ENCODE data around the gene ALS2CL.

Gene ALS2CL

DNA sequence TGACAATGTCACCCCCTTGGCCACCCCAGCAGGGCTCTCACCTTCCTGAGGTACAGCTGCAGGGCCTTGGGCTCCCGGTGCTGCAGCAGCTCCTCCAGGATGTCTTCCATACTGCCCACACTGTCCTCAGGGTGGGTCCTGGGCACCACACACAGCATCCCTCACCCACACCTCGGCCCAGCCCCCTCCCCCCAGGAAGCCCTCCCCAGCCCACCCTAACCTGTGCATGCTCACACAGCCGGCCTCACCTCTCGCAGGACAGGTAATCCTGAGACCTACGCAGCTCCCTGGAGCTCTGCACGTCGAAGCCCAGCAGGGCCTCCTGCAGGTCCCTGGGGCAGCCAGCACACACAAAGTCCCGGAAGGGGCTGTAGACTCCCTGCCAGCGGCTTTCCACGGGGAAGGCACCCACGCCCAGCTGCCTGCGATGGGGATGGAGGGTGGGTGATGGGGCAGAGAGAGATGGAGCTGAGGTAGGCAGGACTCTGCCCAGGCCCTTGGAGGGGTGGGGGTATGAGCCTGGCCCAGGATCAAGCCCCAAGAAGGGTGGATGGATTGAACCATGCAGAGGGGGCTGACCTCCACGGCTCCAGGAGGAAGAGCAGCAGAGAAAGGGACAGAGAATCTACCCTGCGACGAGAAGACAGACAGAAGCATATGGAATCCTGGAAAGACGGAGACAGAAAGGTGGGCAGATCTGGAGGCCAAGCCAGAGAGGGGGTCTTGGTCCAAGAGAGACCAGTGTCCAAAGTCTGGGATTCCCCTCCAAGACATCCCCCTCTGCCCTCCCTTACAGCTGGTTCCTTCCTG is 16.7 kb downstream of the ALS2CL start:
- no peak overlapping the region for H3K27ac Mint-ChIP-seq (ENCODE audit: low read depth)
- ATAC-seq (replicated peaks; ENCODE audit: extremely low read depth, poor library complexity, severe bottlenecking): no peak
- H3K27me3 Mint-ChIP-seq: peaks cover 7% of the 10 kb centered on the region
- H3K36me3 Mint-ChIP-seq (ENCODE audit: insufficient read depth): no peaks in the 10 kb centered on the region
- no peak overlapping the region for H3K4me3 Mint-ChIP-seq
- DNase-seq (ENCODE audit: low spot score in 2 of 2): no peak
- H3K9me3 Mint-ChIP-seq: no peaks in the 10 kb centered on the region
- H3K4me1 Mint-ChIP-seq: no peaks in the 10 kb centered on the region

GRCh38 chr3:46675843-46676567 is 17.5 kb downstream of the ALS2CL start:
- ATAC-seq (replicated peaks; ENCODE audit: extremely low read depth, poor library complexity, severe bottlenecking) (no peak), DNase-seq (ENCODE audit: low spot score in 2 of 2) (no peak)
- no peaks in the 10 kb centered on the region for H3K9me3 Mint-ChIP-seq
- no peak overlapping the region for H3K4me3 Mint-ChIP-seq
- no peaks in the 10 kb centered on the region for H3K4me1 Mint-ChIP-seq
- H3K36me3 Mint-ChIP-seq (ENCODE audit: insufficient read depth): no peaks in the 10 kb centered on the region
- no peak overlapping the region for H3K27ac Mint-ChIP-seq (ENCODE audit: low read depth)
- H3K27me3 Mint-ChIP-seq: peaks cover 7% of the 10 kb centered on the region

DNA sequence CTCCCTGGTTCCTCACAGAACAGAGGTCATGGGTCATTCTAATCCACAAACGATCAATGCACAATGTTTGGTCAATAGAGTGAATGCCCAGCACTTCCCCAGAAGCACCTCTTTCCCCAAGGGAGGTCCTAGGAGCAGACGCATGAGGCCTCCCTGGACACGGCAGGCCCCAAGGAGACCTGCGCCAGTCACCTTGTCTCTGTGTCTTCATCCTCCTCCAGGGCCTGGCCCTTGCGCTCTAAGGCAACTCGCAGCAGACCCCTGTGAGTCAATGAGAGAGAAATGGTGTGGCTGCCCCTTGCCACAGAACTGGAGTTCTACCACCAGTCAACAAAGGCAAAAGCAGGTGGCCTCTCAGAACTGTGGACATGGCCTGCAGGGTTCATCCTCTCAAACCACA is 18.1 kb downstream of the ALS2CL start:
- no peak overlapping the region for H3K4me3 Mint-ChIP-seq
- DNase-seq (ENCODE audit: low spot score in 2 of 2) (no peak), ATAC-seq (replicated peaks; ENCODE audit: extremely low read depth, poor library complexity, severe bottlenecking) (no peak)
- no peaks in the 10 kb centered on the region for H3K9me3 Mint-ChIP-seq
- no peaks in the 10 kb centered on the region for H3K36me3 Mint-ChIP-seq (ENCODE audit: insufficient read depth)
- H3K27ac Mint-ChIP-seq (ENCODE audit: low read depth): no peak overlapping the region
- peaks cover 4% of the 10 kb centered on the region for H3K27me3 Mint-ChIP-seq
- no peaks in the 10 kb centered on the region for H3K4me1 Mint-ChIP-seq

- Mint-ChIP-seq H3K4me3 (no peak overlapping the region), H3K36me3 (ENCODE audit: insufficient read depth) (no peaks in the 10 kb centered on the region), H3K9me3 (no peaks in the 10 kb centered on the region), H3K27ac (ENCODE audit: low read depth) (no peak overlapping the region), H3K27me3 (no peaks in the 10 kb centered on the region), H3K4me1 (no peaks in the 10 kb centered on the region)
- ATAC-seq (replicated peaks; ENCODE audit: extremely low read depth, poor library complexity, severe bottlenecking) (no peak), DNase-seq (ENCODE audit: low spot score in 2 of 2) (no peak)
These were observed 19.2 kb downstream of the ALS2CL start for GRCh38 chr3:46674031-46674845.

GRCh38 chr3:46673151-46674030 is 20.1 kb downstream of the ALS2CL start:
- H3K27me3 Mint-ChIP-seq: no peaks in the 10 kb centered on the region
- H3K4me3 Mint-ChIP-seq: no peak overlapping the region
- no peaks in the 10 kb centered on the region for H3K36me3 Mint-ChIP-seq (ENCODE audit: insufficient read depth)
- H3K27ac Mint-ChIP-seq (ENCODE audit: low read depth): peak overlapping the region; percentile 57
- ATAC-seq (replicated peaks; ENCODE audit: extremely low read depth, poor library complexity, severe bottlenecking): no peak
- H3K4me1 Mint-ChIP-seq: no peaks in the 10 kb centered on the region
- DNase-seq (ENCODE audit: low spot score in 2 of 2): no peak
- H3K9me3 Mint-ChIP-seq: no peaks in the 10 kb centered on the region

DNA sequence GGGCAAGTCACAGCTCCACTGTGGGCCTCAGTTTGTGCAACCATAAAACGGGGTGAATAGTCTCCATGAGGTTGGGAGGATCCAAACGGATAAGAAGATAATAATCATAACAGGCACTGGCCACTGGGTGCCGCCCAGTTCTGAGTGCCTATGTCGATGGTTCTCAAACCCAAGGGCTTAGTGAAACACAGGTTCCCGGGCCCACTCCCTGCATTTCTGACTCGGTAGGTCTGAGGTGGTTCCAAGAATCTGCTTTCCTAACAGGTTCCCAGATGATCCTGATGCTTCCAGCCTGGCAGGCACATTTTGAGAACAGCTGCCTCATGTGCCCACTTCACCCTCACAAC is 21.2 kb downstream of the ALS2CL start:
- no peaks in the 10 kb centered on the region for H3K27me3 Mint-ChIP-seq
- no peaks in the 10 kb centered on the region for H3K36me3 Mint-ChIP-seq (ENCODE audit: insufficient read depth)
- no peaks in the 10 kb centered on the region for H3K9me3 Mint-ChIP-seq
- DNase-seq (ENCODE audit: low spot score in 2 of 2) (no peak), ATAC-seq (replicated peaks; ENCODE audit: extremely low read depth, poor library complexity, severe bottlenecking) (no peak)
- no peak overlapping the region for H3K27ac Mint-ChIP-seq (ENCODE audit: low read depth)
- H3K4me3 Mint-ChIP-seq: no peak overlapping the region
- H3K4me1 Mint-ChIP-seq: no peaks in the 10 kb centered on the region

DNA sequence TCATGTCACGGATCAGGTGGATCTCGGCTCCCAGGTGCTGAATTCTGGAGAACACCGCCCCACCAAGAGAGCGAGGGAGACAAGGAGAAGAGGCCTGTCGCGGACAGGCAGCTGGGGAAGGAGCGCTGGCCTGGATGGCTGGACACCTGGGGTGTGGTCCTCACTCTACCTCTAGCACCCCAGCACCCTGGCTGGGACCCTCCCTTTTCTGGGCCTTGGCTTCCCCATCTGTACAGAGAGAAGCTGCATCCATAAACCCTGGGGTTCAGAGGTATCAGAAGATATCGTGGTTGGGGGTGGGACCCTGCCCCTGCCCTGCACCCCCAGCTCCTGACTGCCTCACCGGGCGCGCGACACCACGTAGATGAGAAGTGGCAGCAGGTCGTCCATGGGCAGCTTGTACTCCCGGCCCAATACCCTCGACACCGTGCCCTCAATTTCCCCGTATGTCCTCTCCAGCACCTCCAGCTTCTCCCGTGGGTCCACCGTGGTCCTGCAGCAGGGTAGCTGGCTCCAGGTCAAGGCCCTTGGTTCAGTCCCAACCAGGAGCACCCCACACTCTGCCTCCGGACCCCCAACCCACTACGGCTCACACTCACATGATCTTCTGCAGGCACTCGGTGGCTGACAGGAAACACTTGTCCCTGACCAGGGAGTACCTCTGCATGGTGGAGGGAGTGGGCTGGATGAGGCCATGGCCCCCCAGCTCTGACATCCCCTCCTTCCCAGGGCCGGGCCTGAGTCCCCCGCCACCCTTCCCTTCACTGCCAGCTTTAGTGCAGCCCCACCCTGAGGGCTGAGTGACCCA is 21.7 kb downstream of the ALS2CL start:
- no peaks in the 10 kb centered on the region for H3K27me3 Mint-ChIP-seq
- no peak for DNase-seq (ENCODE audit: low spot score in 2 of 2)
- no peak overlapping the region for H3K4me3 Mint-ChIP-seq
- H3K4me1 Mint-ChIP-seq: no peaks in the 10 kb centered on the region
- no peaks in the 10 kb centered on the region for H3K36me3 Mint-ChIP-seq (ENCODE audit: insufficient read depth)
- H3K27ac Mint-ChIP-seq (ENCODE audit: low read depth): no peak overlapping the region
- no peak for ATAC-seq (replicated peaks; ENCODE audit: extremely low read depth, poor library complexity, severe bottlenecking)
- H3K9me3 Mint-ChIP-seq: no peaks in the 10 kb centered on the region

- H3K36me3 Mint-ChIP-seq (ENCODE audit: insufficient read depth): no peaks in the 10 kb centered on the region
- peak overlapping the region; percentile 38 for H3K27ac Mint-ChIP-seq (ENCODE audit: low read depth)
- ATAC-seq (replicated peaks; ENCODE audit: extremely low read depth, poor library complexity, severe bottlenecking) (no peak), DNase-seq (ENCODE audit: low spot score in 2 of 2) (no peak)
- no peak overlapping the region for H3K4me3 Mint-ChIP-seq
- H3K27me3 Mint-ChIP-seq: no peaks in the 10 kb centered on the region
- H3K4me1 Mint-ChIP-seq: no peaks in the 10 kb centered on the region
- no peaks in the 10 kb centered on the region for H3K9me3 Mint-ChIP-seq
These were observed 22.5 kb downstream of the ALS2CL start for GRCh38 chr3:46670891-46671427.

DNA sequence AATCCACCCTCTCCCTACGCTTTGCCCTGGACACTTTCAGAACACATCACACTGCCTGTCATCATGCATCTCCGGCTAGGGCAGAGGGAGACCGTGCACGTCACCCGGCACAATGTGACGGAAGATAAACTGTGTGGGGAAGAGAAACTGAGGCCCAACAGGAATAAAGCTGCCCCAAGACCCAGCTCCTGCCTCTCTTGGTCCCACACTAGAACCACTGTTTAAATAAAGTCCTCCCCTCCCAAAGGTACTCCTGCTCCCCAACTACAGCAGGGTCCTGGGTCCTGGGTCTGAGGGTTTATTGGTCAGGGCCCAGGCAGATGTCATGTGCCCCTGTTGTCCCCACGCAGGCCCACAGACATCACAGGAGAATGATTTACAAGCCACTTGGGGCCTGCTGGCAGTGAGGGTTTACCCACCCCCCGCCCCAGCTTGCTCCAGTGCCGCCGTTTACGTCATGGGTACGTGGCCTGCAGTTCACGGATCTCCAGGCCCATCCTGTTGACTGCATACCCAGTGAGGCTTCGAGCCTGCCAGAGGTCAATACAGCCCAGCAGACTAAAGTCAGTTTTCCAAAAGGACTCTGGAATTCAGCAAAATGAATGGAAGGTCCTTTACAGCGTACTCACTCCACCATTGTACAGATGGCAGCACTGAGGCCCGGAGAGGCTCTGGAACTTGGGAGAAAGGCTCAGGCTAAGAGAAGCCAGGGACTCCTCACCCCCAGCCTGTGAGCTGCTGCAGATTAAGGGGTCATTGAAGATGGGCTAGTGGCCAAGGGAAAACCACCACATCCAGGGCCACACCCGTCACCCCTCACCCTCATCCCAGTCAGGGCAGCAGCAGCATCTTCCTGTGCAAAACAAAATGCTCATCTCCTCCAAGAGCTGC is 23.2 kb downstream of the ALS2CL start:
- Mint-ChIP-seq H3K4me1 (no peaks in the 10 kb centered on the region), H3K27ac (ENCODE audit: low read depth) (peak overlapping the region; percentile 38), H3K27me3 (no peaks in the 10 kb centered on the region), H3K9me3 (no peaks in the 10 kb centered on the region), H3K36me3 (ENCODE audit: insufficient read depth) (no peaks in the 10 kb centered on the region), H3K4me3 (no peak overlapping the region)
- ATAC-seq (replicated peaks; ENCODE audit: extremely low read depth, poor library complexity, severe bottlenecking) (no peak), DNase-seq (ENCODE audit: low spot score in 2 of 2) (no peak)

DNA sequence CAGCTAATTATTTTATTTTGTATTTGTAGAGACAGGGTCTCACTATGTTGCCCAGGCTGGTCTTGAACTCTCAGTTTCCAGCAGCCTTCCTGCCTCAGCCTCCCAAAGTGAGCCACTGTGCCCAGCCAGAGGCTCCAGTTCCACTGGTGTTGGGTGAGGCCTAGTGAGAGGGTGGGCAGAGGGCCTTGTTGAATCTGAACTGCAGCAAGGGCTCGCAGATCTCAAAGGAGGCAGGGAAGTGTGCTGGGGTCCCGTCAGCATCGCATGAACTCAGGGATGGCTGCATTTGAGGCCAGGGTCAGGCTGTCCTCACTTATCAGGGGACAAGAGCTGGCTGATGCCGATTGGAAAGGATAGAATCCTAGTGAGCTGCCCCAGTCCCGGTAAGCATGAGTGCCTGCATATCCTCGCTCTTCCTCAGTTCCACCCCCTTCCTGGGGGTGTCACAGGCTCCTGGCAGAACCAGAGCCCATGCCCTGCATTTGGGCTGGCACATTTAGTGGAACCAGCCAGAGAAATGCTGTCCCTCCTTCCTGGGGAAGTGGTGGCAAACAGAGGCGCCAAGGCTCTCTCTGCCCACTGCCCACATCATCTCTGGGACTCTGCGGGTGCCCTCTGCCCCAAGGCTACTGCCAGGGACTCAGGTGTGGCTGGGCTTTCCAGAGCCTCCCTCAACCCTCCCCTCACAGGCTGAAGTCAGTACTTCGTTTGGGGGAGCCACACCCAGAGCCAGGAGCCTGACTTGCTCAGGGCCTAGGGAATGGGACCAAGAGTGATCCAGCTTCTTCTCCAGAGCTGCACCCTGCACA is 24.1 kb downstream of the ALS2CL start:
- Mint-ChIP-seq H3K27me3 (no peaks in the 10 kb centered on the region), H3K27ac (ENCODE audit: low read depth) (no peak overlapping the region), H3K4me1 (no peaks in the 10 kb centered on the region), H3K9me3 (no peaks in the 10 kb centered on the region), H3K4me3 (no peak overlapping the region), H3K36me3 (ENCODE audit: insufficient read depth) (no peaks in the 10 kb centered on the region)
- ATAC-seq (replicated peaks; ENCODE audit: extremely low read depth, poor library complexity, severe bottlenecking) (no peak), DNase-seq (ENCODE audit: low spot score in 2 of 2) (no peak)
